IMR-90 (cell line): Measurements from ENCODE around the gene CALN1. TPM values are rescaled to one million over a fixed set of nuclear protein-coding genes. Genes with fewer than 3 reads are reported as not detected.

Experiments
- ATAC-seq: fragments of 200-7000 bp; cut with Tn5 transposase; 2 replicates; pipeline ENCODE4 v1.9.1; 2020; ENCODE audit warnings: low read depth, mild to moderate bottlenecking, moderate library complexity
- BruUV-seq: library from RNA; stranded (reverse); fragments of 400-500 nt; replicated peaks from 2 replicates; lab custom pipeline; 2021; lab: Mats Ljungman, UMichigan
- CTCF ChIA-PET: fragments of 300-600 bp; formaldehyde crosslinking; extraction: SDS; loops from one replicate; lab custom pipeline; 2021; ENCODE audit warnings: antibody characterized with exemption; lab: Yijun Ruan, JAX
- POLR2A ChIA-PET: fragments of 300-600 bp; sonication (Branson Sonifier 250); formaldehyde crosslinking; loops from one replicate; lab custom pipeline; 2022; ENCODE audit warnings: antibody characterized with exemption; ENCODE audit not compliant: unreplicated experiment; lab: Charles Lee
- DNase-seq: peaks from one replicate; pipeline ENCODE4 v3.0.0; 2013
- H2AFZ ChIP-seq: replicated peaks from 2 replicates; pipeline ENCODE3; 2013; ENCODE audit warnings: low read length, mild to moderate bottlenecking; ENCODE audit not compliant: poor library complexity
- H2AK5ac ChIP-seq: 2 replicates; pipeline ENCODE4 v1.6.1; 2013; ENCODE audit warnings: low read depth, low read length, inconsistent platforms
- H2AK9ac ChIP-seq: replicated peaks from 2 replicates; pipeline ENCODE3; 2013; ENCODE audit warnings: mild to moderate bottlenecking, low read depth, low read length, moderate library complexity; ENCODE audit not compliant: poor library complexity
- H2BK120ac ChIP-seq: 2 replicates; pipeline ENCODE4 v1.6.1; 2013; ENCODE audit warnings: low read depth, low read length, inconsistent platforms
- H2BK15ac ChIP-seq: 3 replicates; pipeline ENCODE4 v1.6.1; 2013; ENCODE audit warnings: low read depth, low read length, inconsistent platforms
- H2BK20ac ChIP-seq: 2 replicates; pipeline ENCODE4 v1.6.1; 2013; ENCODE audit warnings: low read depth, mild to moderate bottlenecking, inconsistent platforms, low read length, moderate library complexity
- H2BK5ac ChIP-seq: 2 replicates; pipeline ENCODE4 v1.6.1; 2013; ENCODE audit warnings: mild to moderate bottlenecking, low read depth, low read length, inconsistent platforms; ENCODE audit not compliant: poor library complexity, severe bottlenecking
- H3K14ac ChIP-seq: replicated peaks from 2 replicates; pipeline ENCODE4 v1.6.1; 2013; ENCODE audit warnings: low read depth, low read length, inconsistent platforms
- H3K18ac ChIP-seq: 2 replicates; pipeline ENCODE4 v1.6.1; 2013; ENCODE audit warnings: low read depth, low read length, control low read depth
- H3K23ac ChIP-seq: 2 replicates; pipeline ENCODE4 v1.6.1; 2013; ENCODE audit warnings: low read depth, low read length, inconsistent platforms
- H3K27ac ChIP-seq: 2 replicates; pipeline ENCODE4 v1.5.1; 2013; ENCODE audit warnings: mild to moderate bottlenecking, control low read depth, low read length; ENCODE audit not compliant: insufficient read depth
- H3K27me3 ChIP-seq: 2 replicates; pipeline ENCODE4 v1.6.1; 2013; ENCODE audit warnings: low read length; ENCODE audit not compliant: control insufficient read depth, insufficient read depth
- H3K36me3 ChIP-seq: 2 replicates; pipeline ENCODE4 v1.6.1; 2013; ENCODE audit warnings: low read length, mixed read lengths; ENCODE audit not compliant: control insufficient read depth, insufficient read depth
- H3K4ac ChIP-seq: 2 replicates; pipeline ENCODE4 v1.6.1; 2013; ENCODE audit warnings: low read depth, low read length, inconsistent platforms
- H3K4me1 ChIP-seq: 2 replicates; pipeline ENCODE4 v1.6.1; 2013; ENCODE audit warnings: low read length, mixed read lengths; ENCODE audit not compliant: control insufficient read depth, insufficient read depth
- H3K4me2 ChIP-seq: 2 replicates; pipeline ENCODE4 v1.6.1; 2013; ENCODE audit warnings: low read depth, mild to moderate bottlenecking, control low read depth, low read length, moderate library complexity
- H3K4me3 ChIP-seq: 2 replicates; pipeline ENCODE4 v1.5.1; 2013; ENCODE audit warnings: low read depth, mild to moderate bottlenecking, control low read depth, low read length, moderate library complexity; ENCODE audit not compliant: insufficient read depth
- H3K56ac ChIP-seq: 2 replicates; pipeline ENCODE4 v1.6.1; 2013; ENCODE audit warnings: low read length, inconsistent platforms; ENCODE audit not compliant: insufficient read depth; ENCODE audit errors: extremely low read depth
- H3K79me1 ChIP-seq, 2 experiments: 2 replicates each; pipeline ENCODE4 v1.6.1; 2013; ENCODE audit warnings: low read length in 2 of 2, inconsistent platforms in 1 of 2, low read depth in 1 of 2
- H3K9ac ChIP-seq: 2 replicates; pipeline ENCODE4 v1.6.1; 2013; ENCODE audit warnings: low read depth, low read length, control low read depth
- H3K9me1 ChIP-seq: 2 replicates; pipeline ENCODE4 v1.6.1; 2013; ENCODE audit warnings: low read length, inconsistent platforms; ENCODE audit not compliant: insufficient read depth
- H3K9me3 ChIP-seq: 2 replicates; pipeline ENCODE4 v1.6.1; 2013; ENCODE audit warnings: low read length; ENCODE audit not compliant: control insufficient read depth, insufficient read depth
- H4K20me1 ChIP-seq: 2 replicates; pipeline ENCODE4 v1.6.1; 2013; ENCODE audit warnings: low read length, inconsistent platforms; ENCODE audit not compliant: insufficient read depth
- H4K5ac ChIP-seq: 2 replicates; pipeline ENCODE4 v1.6.1; 2013; ENCODE audit warnings: mild to moderate bottlenecking, low read depth, low read length, control low read depth
- H4K8ac ChIP-seq, 2 experiments: 2 replicates each; pipeline ENCODE4 v1.6.1; 2013; ENCODE audit warnings: low read depth in 2 of 2, low read length in 2 of 2, control low read depth in 1 of 2, inconsistent platforms in 1 of 2
- H4K91ac ChIP-seq: 2 replicates; pipeline ENCODE4 v1.6.1; 2013; ENCODE audit warnings: low read depth, low read length, inconsistent platforms; ENCODE audit not compliant: insufficient read depth
- BHLHE40 ChIP-seq: fragments of 150-350 bp; IDR thresholded peaks from 2 replicates; pipeline ENCODE4 v1.6.1; 2016; ENCODE audit warnings: mild to moderate bottlenecking, low read depth, low read length
- CEBPB ChIP-seq: IDR thresholded peaks from 2 replicates; pipeline ENCODE4 v1.6.1; 2012; ENCODE audit warnings: low read depth, low read length, improper control_type of control experiment
- CHD1 ChIP-seq: IDR thresholded peaks from 2 replicates; pipeline ENCODE4 v1.6.1; 2012; ENCODE audit warnings: low read depth, low read length, improper control_type of control experiment
- CTCF ChIP-seq: conservative IDR thresholded peaks from 2 replicates; pipeline ENCODE4 v1.5.1; 2012; ENCODE audit warnings: mild to moderate bottlenecking, low read depth, low read length, improper control_type of control experiment
- ELK1 ChIP-seq: fragments of 150-350 bp; IDR thresholded peaks from 2 replicates; pipeline ENCODE4 v1.6.1; 2016; ENCODE audit warnings: low read depth, mild to moderate bottlenecking, low read length, moderate library complexity, borderline replicate concordance
- FOS ChIP-seq: fragments of 150-350 bp; IDR thresholded peaks from 2 replicates; pipeline ENCODE4 v1.6.1; 2016; ENCODE audit warnings: low read depth, low read length
- MAFK ChIP-seq: IDR thresholded peaks from 2 replicates; pipeline ENCODE4 v1.6.1; 2012; ENCODE audit warnings: low read depth, low read length, improper control_type of control experiment
- MAZ ChIP-seq: IDR thresholded peaks from 2 replicates; pipeline ENCODE4 v1.6.1; 2012; ENCODE audit warnings: low read depth, mild to moderate bottlenecking, low read length, improper control_type of control experiment, moderate library complexity, borderline replicate concordance
- MXI1 ChIP-seq: IDR thresholded peaks from 2 replicates; pipeline ENCODE4 v1.6.1; 2012; ENCODE audit warnings: low read depth, mild to moderate bottlenecking, low read length, moderate library complexity, borderline replicate concordance
- NFE2L2 ChIP-seq: fragments of 150-350 bp; IDR thresholded peaks from 2 replicates; pipeline ENCODE4 v1.6.1; 2016; ENCODE audit warnings: low read depth, mild to moderate bottlenecking, low read length
- POLR2A ChIP-seq: IDR thresholded peaks from 2 replicates; pipeline ENCODE4 v1.6.1; 2012; ENCODE audit warnings: mild to moderate bottlenecking, low read depth, low read length
- RAD21 ChIP-seq: IDR thresholded peaks from 2 replicates; pipeline ENCODE4 v1.6.1; 2012; ENCODE audit warnings: low read length, improper control_type of control experiment
- RCOR1 ChIP-seq: IDR thresholded peaks from 2 replicates; pipeline ENCODE4 v1.6.1; 2012; ENCODE audit warnings: mild to moderate bottlenecking, low read length, improper control_type of control experiment; ENCODE audit not compliant: insufficient replicate concordance
- RFX5 ChIP-seq: IDR thresholded peaks from 2 replicates; pipeline ENCODE4 v1.8.0; 2012; ENCODE audit warnings: low read depth, mild to moderate bottlenecking, low read length, moderate library complexity
- SMC3 ChIP-seq: fragments of 150-350 bp; IDR thresholded peaks from 2 replicates; pipeline ENCODE4 v1.6.1; 2016; ENCODE audit warnings: low read depth, mild to moderate bottlenecking, antibody characterized with exemption, low read length, moderate library complexity
- USF2 ChIP-seq: fragments of 150-350 bp; IDR thresholded peaks from 2 replicates; pipeline ENCODE4 v1.6.1; 2017; ENCODE audit warnings: mild to moderate bottlenecking, antibody characterized with exemption, low read length, low read depth
- dilution Hi-C: fragments of 300-500 bp; cut with HindIII; formaldehyde crosslinking; loops from one replicate; pipeline ENCODE4 v1.14.3; 2018; ENCODE audit warnings: low sequenced_read_pairs; ENCODE audit not compliant: unreplicated experiment
- in situ Hi-C: fragments of 300-500 bp; cut with MboI; formaldehyde crosslinking; loops from 3 replicates; pipeline ENCODE4 v1.14.3; 2019; ENCODE audit warnings: low sequenced_read_pairs, inconsistent platforms, mixed read lengths
- intact Hi-C: fragments of 100-400 bp; cut with micrococcal nuclease; formaldehyde crosslinking; loops from 2 replicates; pipeline ENCODE4 v1.10.0; 2022
- polyA plus RNA-seq, 3 experiments: library from polyadenylated mRNA; depleted of rRNA; stranded (reverse); fragments of >200 nt; gene quantifications; 2 replicates each; pipeline ENCODE4 v1.2.3, GENCODE V29; 2012; ENCODE audit warnings: low replicate concordance in 1 of 3
- total RNA-seq: library from RNA; depleted of rRNA; stranded (reverse); fragments of >200 nt; gene quantifications from 2 replicates; pipeline ENCODE4 v1.2.3, GENCODE V29; 2012

Gene CALN1
- total and polyA plus RNA-seq, 2 of the 4 experiments (the other 2 are of a cell fraction) = not detected

- no peaks in the 10 kb centered on the region for H3K79me1 ChIP-seq
- no peak overlapping the region for H3K4me2 ChIP-seq
- BruUV-seq = no TSS peak
- no peak overlapping the region for H2AK9ac ChIP-seq
- DNase-seq (no peak), ATAC-seq (no peak)
- intact Hi-C loops (no loop called here), in situ Hi-C loops (no loop called here), dilution Hi-C loops (no loop called here)
- no peak overlapping the region for H2AFZ ChIP-seq
- H3K9ac ChIP-seq = no peak overlapping the region
- no peak overlapping the region for H2BK5ac ChIP-seq
- no peak overlapping the region for H3K56ac ChIP-seq
- no peak overlapping the region for H2BK15ac ChIP-seq
- H3K4ac ChIP-seq = no peak overlapping the region
- CTCF ChIA-PET = no interaction called here
- no peak overlapping the region for H2BK20ac ChIP-seq
- H4K20me1 ChIP-seq = no peaks in the 10 kb centered on the region
- no peak overlapping the region for H3K4me3 ChIP-seq
- no peak overlapping the region for H3K23ac ChIP-seq
- H3K18ac ChIP-seq = no peak overlapping the region
- POLR2A ChIA-PET = no interaction called here
- H4K8ac ChIP-seq = no peak overlapping the region
- H2BK120ac ChIP-seq = no peak overlapping the region
- no peaks in the 10 kb centered on the region for H3K4me1 ChIP-seq
- no peak overlapping the region for H2AK5ac ChIP-seq
- no peaks in the 10 kb centered on the region for H3K36me3 ChIP-seq
- H3K27ac ChIP-seq = no peak overlapping the region
- H3K9me3 ChIP-seq = peaks cover 8% of the 10 kb centered on the region
- no peak overlapping the region for H4K91ac ChIP-seq
- no peaks in the 10 kb centered on the region for H3K27me3 ChIP-seq
- H3K14ac ChIP-seq = no peak overlapping the region
- no peaks in the 10 kb centered on the region for H3K9me1 ChIP-seq
- TF ChIP-seq MAFK (no peak), RAD21 (no peak), ELK1 (no peak), CTCF (no peak), MAZ (no peak), MXI1 (no peak), RFX5 (no peak), SMC3 (no peak), POLR2A (no peak), CEBPB (no peak), CHD1 (no peak), BHLHE40 (no peak), NFE2L2 (no peak), USF2 (no peak), FOS (no peak), RCOR1 (no peak)
- no peak overlapping the region for H4K5ac ChIP-seq
Observed at GRCh38 chr7:72326811-72327210, 85.3 kb downstream of the CALN1 start.
